ENCODE results near the gene ARHGAP45.

ARHGAP45 gene

GRCh38 chr19:1061987-1062386 lies 5.0 kb upstream of the ARHGAP45 start:
- Histone ChIP-seq H3K18ac (ENCODE audit: low read length) (no peak overlapping the region), H3K4me2 (ENCODE audit: insufficient read depth, low read length, poor library complexity, severe bottlenecking) (no peak overlapping the region), H4K91ac (ENCODE audit: low read depth, low read length, poor library complexity) (no peak overlapping the region), H2AK5ac (ENCODE audit: low read depth, low read length) (peak overlapping the region; percentile 75), H3K27me3 (ENCODE audit: control insufficient read depth in 3 of 3, insufficient read depth in 3 of 3, low read depth in 1 of 3, low read length in 3 of 3) (peaks cover 0 to 22% (median 19%) of the 10 kb centered on the region in 3 experiments), H4K8ac (ENCODE audit: low read depth, low read length) (no peak overlapping the region), H3K23ac (ENCODE audit: low read depth, low read length, poor library complexity) (no peak overlapping the region), H3K27ac (replicated peaks; ENCODE audit: low read length) (no peak overlapping the region), H2BK15ac (ENCODE audit: low read length) (peak overlapping the region; percentile 81), H3K79me1 (ENCODE audit: low read depth, low read length) (no peaks in the 10 kb centered on the region), H3K4me1 (ENCODE audit: control insufficient read depth in 2 of 2, insufficient read depth in 1 of 2, low read depth in 1 of 2, low read length in 2 of 2) (peaks cover 6 to 12% of the 10 kb centered on the region in 2 donors), H2AFZ (ENCODE audit: low read length) (no peak overlapping the region), H3K4me3 (ENCODE audit: low read length in 2 of 2) (no peak overlapping the region), H3K4ac (ENCODE audit: low read length) (no peak overlapping the region), H3K36me3 (replicated peaks in 1 of 2; ENCODE audit: control insufficient read depth in 2 of 2, insufficient read depth in 2 of 2, low read length in 2 of 2) (peaks cover 0 to 2% of the 10 kb centered on the region in 2 donors), H2BK5ac (ENCODE audit: low read length) (peak overlapping the region; percentile 3), H2BK12ac (ENCODE audit: low read length) (no peak overlapping the region), H3K9ac (ENCODE audit: low read depth, low read length, poor library complexity) (no peak overlapping the region), H2BK120ac (ENCODE audit: low read depth, low read length) (no peak overlapping the region), H3K14ac (ENCODE audit: low read length) (no peak overlapping the region), H3K9me3 (replicated peaks in 1 of 2; ENCODE audit: control insufficient read depth in 2 of 2, insufficient read depth in 1 of 2, low read depth in 1 of 2, low read length in 2 of 2) (peaks cover 0 to 22% of the 10 kb centered on the region in 2 donors)
- DNase-seq (ENCODE audit: low spot score), result no peak
- no CpG with 5 or more reads among the region's 20 CpGs for WGBS, 2 donors (ENCODE audit: extremely low coverage in 2 of 2, insufficient read length in 2 of 2, insufficient replicate concordance in 1 of 2)

GRCh38 chr19:1062387-1063029 lies 4.5 kb upstream of the ARHGAP45 start:
- Histone ChIP-seq H3K27ac (replicated peaks; ENCODE audit: low read length) (no peak overlapping the region), H3K9me3 (replicated peaks in 1 of 2; ENCODE audit: control insufficient read depth in 2 of 2, insufficient read depth in 1 of 2, low read depth in 1 of 2, low read length in 2 of 2) (peaks cover 0 to 18% of the 10 kb centered on the region in 2 donors), H3K79me1 (ENCODE audit: low read depth, low read length) (no peaks in the 10 kb centered on the region), H2BK5ac (ENCODE audit: low read length) (peak overlapping the region; percentile 3), H2BK15ac (ENCODE audit: low read length) (peak overlapping the region; percentile 81), H4K91ac (ENCODE audit: low read depth, low read length, poor library complexity) (no peak overlapping the region), H3K4ac (ENCODE audit: low read length) (no peak overlapping the region), H3K14ac (ENCODE audit: low read length) (no peak overlapping the region), H3K27me3 (ENCODE audit: control insufficient read depth in 3 of 3, insufficient read depth in 3 of 3, low read depth in 1 of 3, low read length in 3 of 3) (peaks cover 1 to 27% (median 24%) of the 10 kb centered on the region in 3 experiments), H3K4me3 (ENCODE audit: low read length in 2 of 2) (peak overlapping the region in 1 of 2 donors; percentile 57), H4K8ac (ENCODE audit: low read depth, low read length) (no peak overlapping the region), H2BK12ac (ENCODE audit: low read length) (no peak overlapping the region), H3K4me2 (ENCODE audit: insufficient read depth, low read length, poor library complexity, severe bottlenecking) (no peak overlapping the region), H3K23ac (ENCODE audit: low read depth, low read length, poor library complexity) (no peak overlapping the region), H3K36me3 (replicated peaks in 1 of 2; ENCODE audit: control insufficient read depth in 2 of 2, insufficient read depth in 2 of 2, low read length in 2 of 2) (peaks cover 0 to 2% of the 10 kb centered on the region in 2 donors), H2AK5ac (ENCODE audit: low read depth, low read length) (peak overlapping the region; percentile 75), H2BK120ac (ENCODE audit: low read depth, low read length) (no peak overlapping the region), H2AFZ (ENCODE audit: low read length) (no peak overlapping the region), H3K4me1 (ENCODE audit: control insufficient read depth in 2 of 2, insufficient read depth in 1 of 2, low read depth in 1 of 2, low read length in 2 of 2) (peaks cover 6 to 12% of the 10 kb centered on the region in 2 donors), H3K18ac (ENCODE audit: low read length) (no peak overlapping the region), H3K9ac (ENCODE audit: low read depth, low read length, poor library complexity) (no peak overlapping the region)
- DNase-seq (ENCODE audit: low spot score), result no peak
- no CpG with 5 or more reads among the region's 17 CpGs for WGBS, 2 donors (ENCODE audit: extremely low coverage in 2 of 2, insufficient read length in 2 of 2, insufficient replicate concordance in 1 of 2)

DNA sequence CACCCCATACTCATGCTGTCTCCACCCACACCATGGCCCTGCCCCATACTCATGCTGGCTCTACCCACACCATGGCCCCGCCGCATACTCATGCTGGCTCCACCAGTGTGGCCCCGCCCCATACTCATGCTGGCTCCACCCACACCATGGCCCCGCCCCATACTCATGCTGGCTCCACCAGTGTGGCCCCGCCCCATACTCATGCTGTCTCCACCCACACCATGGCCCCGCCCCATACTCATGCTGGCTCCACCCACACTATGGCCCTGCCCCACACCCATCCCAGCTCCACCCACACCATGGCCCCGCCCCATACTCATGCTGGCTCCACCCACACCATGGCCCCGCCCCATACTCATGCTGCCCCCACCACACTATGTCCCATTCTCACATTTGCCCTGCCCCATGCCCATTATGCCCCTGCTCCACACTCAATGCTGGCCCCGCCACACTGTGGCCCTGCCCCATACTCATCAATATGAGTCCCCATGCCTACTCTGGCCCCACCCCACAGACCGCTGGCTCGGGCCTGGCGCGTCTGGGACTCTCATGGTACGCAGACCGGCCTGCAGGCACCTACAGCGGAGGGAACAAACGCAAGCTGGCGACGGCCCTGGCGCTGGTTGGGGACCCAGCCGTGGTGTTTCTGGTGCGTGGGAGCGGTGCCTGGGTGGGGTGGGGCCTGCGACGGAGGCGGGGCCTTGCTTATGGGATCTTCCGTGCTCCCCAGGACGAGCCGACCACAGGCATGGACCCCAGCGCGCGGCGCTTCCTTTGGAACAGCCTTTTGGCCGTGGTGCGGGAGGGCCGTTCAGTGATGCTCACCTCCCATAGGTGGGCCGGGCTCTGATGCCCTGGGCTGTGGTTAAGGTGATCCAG lies 3.7 kb upstream of the ARHGAP45 start:
- H3K23ac ChIP-seq (ENCODE audit: low read depth, low read length, poor library complexity), result peak overlapping the region; percentile 89
- H3K14ac ChIP-seq (ENCODE audit: low read length), result peak overlapping the region; percentile 56
- H3K79me1 ChIP-seq (ENCODE audit: low read depth, low read length), result no peaks in the 10 kb centered on the region
- H2BK120ac ChIP-seq (ENCODE audit: low read depth, low read length), result peak overlapping the region; percentile 47
- H2BK15ac ChIP-seq (ENCODE audit: low read length), result peak overlapping the region; percentile 71
- no peak overlapping the region for H3K4me2 ChIP-seq (ENCODE audit: insufficient read depth, low read length, poor library complexity, severe bottlenecking)
- peaks cover 0 to 2% of the 10 kb centered on the region in 2 donors for H3K36me3 ChIP-seq (replicated peaks in 1 of 2; ENCODE audit: control insufficient read depth in 2 of 2, insufficient read depth in 2 of 2, low read length in 2 of 2)
- H3K27me3 ChIP-seq (ENCODE audit: control insufficient read depth in 3 of 3, insufficient read depth in 3 of 3, low read depth in 1 of 3, low read length in 3 of 3), result peaks cover 3 to 33% (median 28%) of the 10 kb centered on the region in 3 experiments
- H3K4me3 ChIP-seq (ENCODE audit: low read length in 2 of 2), result peak overlapping the region in 1 of 2 donors; percentile 25
- peak overlapping the region; percentile 89 for H2AK5ac ChIP-seq (ENCODE audit: low read depth, low read length)
- H2AFZ ChIP-seq (ENCODE audit: low read length), result no peak overlapping the region
- H3K18ac ChIP-seq (ENCODE audit: low read length), result no peak overlapping the region
- H3K9ac ChIP-seq (ENCODE audit: low read depth, low read length, poor library complexity), result peak overlapping the region; percentile 21
- H3K4ac ChIP-seq (ENCODE audit: low read length), result no peak overlapping the region
- no peak for DNase-seq (ENCODE audit: low spot score)
- peaks cover 0 to 12% of the 10 kb centered on the region in 2 donors for H3K9me3 ChIP-seq (replicated peaks in 1 of 2; ENCODE audit: control insufficient read depth in 2 of 2, insufficient read depth in 1 of 2, low read depth in 1 of 2, low read length in 2 of 2)
- peaks cover 6 to 12% of the 10 kb centered on the region in 2 donors for H3K4me1 ChIP-seq (ENCODE audit: control insufficient read depth in 2 of 2, insufficient read depth in 1 of 2, low read depth in 1 of 2, low read length in 2 of 2)
- no peak overlapping the region for H3K27ac ChIP-seq (replicated peaks; ENCODE audit: low read length)
- no peak overlapping the region for H4K91ac ChIP-seq (ENCODE audit: low read depth, low read length, poor library complexity)
- H4K8ac ChIP-seq (ENCODE audit: low read depth, low read length), result no peak overlapping the region
- no peak overlapping the region for H2BK12ac ChIP-seq (ENCODE audit: low read length)
- WGBS, 2 donors (ENCODE audit: extremely low coverage in 2 of 2, insufficient read length in 2 of 2, insufficient replicate concordance in 1 of 2), result no CpG with 5 or more reads among the region's 37 CpGs
- no peak overlapping the region for H2BK5ac ChIP-seq (ENCODE audit: low read length)
